NCI-H748 treated with DMSO at 0.1 percent for 48 hours (cell line): Measurements from ENCODE around the gene EPDR1.

ENCODE experiments used
- DNase-seq: peaks from one replicate; lab custom pipeline; 2025; lab: John Stamatoyannopoulos, UW

EPDR1 gene

DNA sequence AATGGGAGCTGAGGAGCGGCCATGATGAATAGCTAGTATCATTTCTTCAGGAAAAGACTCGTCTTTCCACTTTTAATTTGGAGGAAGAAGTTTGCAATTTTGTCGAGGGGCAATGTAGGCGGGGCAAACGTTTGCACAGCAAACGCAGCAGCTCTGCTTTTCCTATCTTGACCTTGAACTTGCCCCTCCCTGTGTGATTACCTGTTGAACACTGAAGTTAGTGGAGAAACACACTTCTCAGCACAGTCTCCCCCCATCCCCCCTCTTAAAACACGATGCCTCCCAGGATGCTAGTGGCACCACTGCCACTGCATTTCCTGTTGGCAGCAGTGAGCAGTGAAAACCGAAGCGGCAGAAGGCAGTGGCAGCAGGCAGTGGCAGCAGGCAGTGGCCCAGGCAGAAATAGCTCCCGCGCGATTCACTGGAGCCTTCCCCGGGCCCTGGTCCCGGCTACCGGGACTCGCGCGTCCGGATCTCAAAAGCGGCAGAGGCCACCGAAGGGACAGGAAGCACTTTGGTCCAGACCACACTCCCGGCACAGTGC lies at the start of gene EPDR1:
Gene EPDR1, plus strand, starts transcription at position 336 of the 544 bp plus-strand sequence. CDS start 300 bp downstream, outside the sequence.
- DNase-seq, result peak; percentile 7

DNA sequence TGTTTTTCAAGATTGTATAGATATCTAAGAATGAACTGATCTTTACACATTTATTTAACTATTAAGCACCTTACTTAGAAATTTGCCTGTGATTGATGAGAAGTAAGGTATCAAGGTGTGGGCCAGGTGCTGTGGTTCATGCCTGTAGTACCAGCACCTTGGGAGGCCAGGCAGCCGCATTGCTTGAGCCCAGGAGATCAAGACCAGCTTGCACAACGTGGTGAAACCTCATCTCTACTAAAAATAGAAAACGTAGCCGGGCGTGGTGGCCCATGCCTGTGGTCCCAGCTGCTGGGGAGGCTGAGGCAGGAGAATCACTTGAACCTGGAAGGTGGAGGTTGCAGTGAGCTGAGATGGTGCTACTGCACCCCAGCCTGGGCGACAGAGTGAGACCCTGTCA lies 38.4 kb upstream of the EPDR1 start:
- DNase-seq, result no peak

DNA sequence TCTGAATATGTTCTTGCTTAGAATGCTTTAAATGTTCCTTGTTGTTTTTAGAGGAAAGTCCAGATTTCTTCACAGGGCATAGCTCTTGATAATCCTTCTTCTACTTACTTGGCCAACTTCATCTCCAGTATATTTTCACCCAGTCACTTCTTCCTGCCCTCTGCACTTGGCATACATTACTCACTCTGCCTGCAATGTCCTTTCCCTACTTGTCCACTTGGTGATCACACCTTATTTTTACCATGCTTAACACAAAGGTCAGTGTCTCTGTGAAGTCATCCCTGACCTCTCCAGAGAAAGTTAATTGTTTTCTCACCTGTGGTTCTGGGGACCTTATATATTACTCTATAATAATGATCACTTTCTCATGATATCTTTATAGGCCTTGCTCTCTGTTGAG lies 27.1 kb upstream of the EPDR1 start:
- no peak for DNase-seq

DNA sequence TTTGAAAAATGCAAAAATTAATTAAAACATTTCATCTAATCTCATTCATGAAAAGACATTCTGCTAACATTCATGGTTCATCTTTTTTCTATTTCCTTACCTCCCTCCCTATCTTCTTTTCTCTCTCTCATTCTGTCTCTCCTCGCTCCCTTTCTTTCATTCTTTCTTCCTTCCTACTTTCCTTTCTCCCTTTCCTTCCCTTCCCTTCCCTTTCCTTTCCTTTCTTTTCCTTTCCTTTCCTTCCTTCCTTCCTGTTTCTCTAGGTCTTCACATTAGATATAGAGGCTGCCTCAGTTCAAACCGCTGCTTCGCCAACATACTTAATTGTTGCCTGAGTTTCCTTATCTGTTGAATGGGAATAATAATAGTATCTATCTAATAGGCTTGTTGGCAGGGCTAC lies 25.8 kb upstream of the EPDR1 start:
- DNase-seq, result no peak

DNA sequence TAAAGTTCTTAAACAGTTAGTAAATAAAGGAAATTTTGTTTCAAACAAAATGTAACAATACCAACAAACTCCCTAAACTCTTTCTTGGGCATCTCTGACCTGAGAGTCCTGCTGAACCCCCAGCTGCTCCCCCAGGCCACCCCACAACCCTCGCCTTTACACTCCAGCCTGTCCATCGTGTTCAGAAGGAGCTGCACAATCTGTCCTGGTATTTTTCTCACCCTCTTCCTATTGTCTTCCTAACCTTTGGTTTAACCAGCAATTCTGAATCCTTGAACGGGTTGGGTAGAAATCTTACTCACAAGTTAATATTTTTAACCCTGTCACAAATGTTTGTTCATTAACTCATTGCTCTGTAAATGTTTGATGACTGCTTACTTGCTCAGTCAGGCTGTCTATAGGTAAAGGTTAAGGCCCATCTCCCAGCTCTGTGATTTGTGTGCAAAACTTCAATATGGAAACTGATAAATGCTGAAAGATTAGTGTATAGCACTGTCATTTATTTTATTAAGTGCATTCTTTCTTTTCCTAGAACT lies 20.7 kb upstream of the EPDR1 start:
- no peak for DNase-seq

DNA sequence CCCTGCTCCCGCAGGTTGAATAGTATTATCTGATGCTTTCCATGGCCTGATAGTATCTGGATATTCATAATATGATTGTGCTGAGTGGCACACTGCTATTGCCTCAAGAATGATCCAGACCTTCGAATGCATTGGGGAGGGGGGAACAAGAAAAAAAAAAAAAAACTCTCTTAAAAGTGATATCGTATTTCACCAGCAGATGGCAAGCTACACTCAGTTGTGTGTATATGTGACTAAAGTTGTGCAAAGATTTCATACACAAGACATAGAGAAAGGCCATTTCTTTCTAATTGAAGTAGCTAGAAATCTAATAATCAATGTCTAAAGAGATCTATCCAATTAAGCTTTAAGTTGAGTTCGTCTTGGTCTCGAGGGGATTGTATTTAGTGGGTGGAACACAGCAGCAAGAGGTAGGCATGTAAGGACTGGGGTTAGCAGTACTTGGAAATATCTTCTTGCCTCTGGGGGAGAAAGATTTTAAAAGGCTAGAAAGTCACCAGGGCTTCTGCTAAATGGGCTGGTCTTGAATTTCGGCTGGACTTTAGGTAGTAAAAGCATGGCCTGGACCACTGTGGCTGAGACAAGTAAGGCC lies 19.1 kb upstream of the EPDR1 start:
- no peak for DNase-seq

DNA sequence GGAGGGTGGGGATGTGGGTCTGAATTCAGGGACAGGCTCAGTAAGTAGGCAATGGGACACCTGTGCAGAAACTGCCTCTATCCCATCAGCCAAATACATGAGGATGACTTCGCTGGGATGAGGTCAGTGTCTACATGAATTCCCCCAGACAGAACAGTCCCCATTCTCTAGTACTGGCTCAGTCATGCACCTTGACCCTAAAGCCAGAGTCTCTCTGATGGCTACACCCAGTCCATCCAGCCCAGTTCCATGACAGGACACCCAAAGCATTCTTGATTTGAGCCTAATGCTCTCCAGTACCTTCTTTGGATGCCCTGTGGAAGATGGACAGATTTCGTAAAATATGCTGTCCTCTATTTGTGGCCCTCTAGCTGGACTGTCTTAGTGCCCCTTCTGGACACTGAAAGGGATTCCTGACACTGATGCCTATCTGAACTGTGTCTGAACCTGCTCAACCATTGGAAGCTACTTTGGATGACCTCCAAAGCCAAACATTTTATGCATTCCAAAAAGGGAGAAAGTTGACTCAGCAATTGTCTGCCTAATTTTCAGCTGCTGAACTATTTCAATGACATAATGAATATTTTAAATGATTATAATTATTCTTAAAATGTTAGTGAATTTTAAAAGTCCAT lies 18.4 kb upstream of the EPDR1 start:
- no peak for DNase-seq

DNA sequence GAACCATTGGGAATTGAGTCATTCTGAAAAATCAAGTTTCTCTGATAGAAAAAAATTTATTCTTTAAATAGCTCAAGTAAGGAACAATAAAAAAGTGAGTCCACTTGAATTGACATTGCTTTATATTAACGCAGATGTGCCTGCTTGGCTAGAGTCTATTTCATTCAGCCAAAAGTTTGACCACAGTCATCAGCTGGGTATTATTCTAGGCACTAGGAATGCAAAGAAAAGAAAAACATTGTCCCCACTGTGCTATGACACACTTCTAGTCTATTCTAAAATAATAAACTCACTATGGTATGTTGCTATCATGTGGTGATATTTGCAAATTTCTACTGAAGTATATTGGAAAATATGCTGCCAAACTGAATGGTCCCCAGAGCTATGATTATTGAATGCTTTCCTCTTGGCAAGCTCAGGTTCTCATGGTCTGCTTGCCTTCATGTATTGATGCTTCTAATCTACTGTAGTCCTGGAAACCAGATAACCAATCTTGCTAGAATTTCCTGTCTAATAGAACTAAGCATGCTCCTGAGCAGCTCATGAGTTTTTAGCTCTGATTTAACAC lies 12.1 kb upstream of the EPDR1 start:
- no peak for DNase-seq

DNA sequence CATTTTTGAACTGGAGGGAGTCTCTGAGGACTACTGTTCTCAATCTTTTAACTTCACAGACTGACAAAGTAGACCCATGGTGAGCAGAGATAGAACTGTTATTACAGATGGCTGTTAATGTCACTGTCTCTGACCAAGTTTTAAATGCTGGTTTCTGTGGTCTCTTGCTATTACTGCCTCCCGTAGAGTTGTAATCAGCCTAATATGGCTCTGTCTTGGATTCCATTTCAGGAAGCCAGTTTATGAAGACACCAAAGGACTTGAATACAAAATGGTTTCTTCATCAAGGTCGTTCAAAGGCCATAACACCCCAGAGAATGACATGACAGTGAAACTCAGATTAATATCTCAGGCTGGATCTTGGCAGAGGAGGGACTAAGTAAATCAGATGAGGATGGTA lies 7.7 kb upstream of the EPDR1 start:
- no peak for DNase-seq

DNA sequence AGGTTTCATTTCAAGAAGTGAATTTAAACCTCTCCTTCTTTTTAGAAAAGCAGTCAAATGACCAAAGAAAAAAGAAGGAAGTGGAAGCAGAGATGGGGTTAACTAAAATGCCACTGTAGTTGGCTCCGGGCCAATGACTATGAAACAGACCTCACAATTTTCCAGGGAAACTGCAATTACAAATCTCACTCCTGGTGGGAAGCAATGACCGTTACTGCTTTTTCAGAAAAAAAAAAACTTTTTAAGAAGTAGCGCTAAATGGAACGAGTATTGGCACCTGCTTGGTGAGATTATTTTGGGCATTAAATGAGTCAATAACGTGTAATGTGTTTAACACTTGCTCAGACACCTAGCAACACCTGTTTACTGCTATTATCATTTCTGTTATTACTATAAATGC lies 5.0 kb upstream of the EPDR1 start:
- no peak for DNase-seq

DNA sequence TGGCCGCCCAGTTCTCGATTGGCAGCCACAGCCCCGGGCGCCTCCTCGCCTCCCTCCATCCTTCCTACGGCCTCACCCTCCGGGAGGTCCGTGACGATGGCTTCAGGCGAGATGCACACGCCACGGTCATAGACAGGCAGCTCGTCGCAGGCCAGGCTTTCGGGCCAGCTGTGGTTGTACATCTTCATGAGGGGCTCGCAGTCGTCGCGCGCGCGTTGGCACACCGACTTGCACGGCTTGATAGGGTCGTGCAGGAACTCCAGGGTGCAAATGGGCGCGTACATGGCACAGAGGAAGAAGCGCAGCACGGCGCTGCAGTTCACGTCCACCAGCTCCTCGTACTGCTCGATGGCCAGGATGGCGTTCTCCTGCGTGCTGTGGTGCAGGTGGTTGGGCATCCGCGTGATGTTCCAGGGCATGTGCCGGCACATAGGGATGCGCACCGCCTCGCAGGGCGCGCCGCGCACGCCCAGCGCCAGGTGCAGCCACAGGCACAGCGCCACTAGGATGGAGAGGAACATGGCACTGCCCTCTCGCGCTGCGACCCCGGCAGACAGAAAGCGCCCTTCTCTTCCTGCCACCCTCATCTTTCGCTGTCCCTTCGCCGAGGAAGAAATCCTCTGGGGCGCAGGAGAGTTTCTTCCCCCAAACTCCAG lies 4.3 kb upstream of the EPDR1 start:
- DNase-seq, result no peak

DNA sequence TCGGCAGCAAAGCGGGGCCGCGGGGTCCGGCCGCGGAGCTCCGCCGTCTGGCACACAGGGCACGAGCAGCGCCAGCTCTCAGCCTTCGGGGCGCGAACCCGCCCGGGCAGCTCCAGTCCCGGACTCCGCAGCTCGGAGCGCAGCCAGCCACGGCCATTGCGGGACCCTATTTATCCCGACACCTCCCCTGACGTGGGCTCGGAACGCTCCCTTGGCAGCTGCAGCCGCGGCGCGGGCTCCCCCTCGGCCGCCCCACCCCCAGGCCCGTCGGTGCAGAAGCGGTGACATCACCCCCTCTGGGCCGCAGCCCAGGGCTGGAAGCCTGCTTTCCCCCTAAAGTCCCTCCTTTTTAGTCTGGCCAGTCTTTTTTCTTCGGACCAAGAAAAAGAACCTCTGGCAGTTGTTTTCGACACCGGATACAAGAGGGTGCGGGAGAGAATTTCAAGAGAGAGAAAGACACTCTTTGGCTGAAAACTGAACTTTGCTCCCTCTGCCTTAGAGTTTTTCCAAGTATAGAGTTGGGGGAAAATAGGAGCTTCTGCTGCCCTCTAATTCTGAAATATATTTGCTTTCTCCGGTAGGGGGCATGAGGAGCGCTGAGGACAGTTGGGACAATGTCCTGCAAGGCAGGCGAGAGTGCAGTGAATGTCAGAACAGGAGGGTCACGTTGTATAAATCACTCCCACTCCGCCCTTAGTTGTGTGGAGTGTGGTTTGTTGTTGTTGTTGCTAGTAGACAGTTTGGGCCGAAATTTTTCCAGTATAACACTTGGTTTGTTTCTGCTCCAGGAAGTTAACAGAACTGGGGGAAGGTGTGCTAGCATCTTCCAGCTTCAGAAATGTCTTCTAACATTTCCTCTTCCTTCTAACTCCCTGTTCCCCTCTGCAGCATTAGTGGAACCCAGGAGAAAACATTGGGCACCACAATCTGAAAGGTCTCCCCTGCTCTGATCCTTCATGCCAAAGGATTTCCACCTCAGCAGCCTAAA lies 3.5 kb upstream of the EPDR1 start, which contains the start of gene SFRP4:
Gene SFRP4, minus strand, starts transcription at position 145 of the 988 bp plus-strand sequence. CDS start 280 bp downstream, outside the sequence.
- no peak for DNase-seq

DNA sequence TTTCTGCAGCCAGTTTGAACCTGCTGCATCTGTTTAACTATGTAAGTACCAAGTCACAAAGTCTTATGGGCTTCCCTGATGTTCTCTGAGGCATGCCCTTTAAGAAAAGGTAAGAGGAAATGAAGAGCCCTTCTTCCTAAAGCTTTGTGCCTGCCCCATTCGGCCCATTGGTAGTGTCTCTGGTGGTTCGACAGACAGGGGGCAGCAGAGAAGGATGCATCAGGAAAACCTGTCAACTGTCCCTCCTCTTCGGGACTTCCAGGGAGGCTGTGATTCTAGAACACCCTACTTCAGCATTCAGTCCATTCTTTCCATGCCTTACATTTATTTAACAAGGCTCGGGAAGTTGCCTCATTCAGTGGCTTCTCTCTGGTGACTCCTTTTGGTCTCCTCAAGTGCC lies 1.9 kb upstream of the EPDR1 start:
- no peak for DNase-seq

DNA sequence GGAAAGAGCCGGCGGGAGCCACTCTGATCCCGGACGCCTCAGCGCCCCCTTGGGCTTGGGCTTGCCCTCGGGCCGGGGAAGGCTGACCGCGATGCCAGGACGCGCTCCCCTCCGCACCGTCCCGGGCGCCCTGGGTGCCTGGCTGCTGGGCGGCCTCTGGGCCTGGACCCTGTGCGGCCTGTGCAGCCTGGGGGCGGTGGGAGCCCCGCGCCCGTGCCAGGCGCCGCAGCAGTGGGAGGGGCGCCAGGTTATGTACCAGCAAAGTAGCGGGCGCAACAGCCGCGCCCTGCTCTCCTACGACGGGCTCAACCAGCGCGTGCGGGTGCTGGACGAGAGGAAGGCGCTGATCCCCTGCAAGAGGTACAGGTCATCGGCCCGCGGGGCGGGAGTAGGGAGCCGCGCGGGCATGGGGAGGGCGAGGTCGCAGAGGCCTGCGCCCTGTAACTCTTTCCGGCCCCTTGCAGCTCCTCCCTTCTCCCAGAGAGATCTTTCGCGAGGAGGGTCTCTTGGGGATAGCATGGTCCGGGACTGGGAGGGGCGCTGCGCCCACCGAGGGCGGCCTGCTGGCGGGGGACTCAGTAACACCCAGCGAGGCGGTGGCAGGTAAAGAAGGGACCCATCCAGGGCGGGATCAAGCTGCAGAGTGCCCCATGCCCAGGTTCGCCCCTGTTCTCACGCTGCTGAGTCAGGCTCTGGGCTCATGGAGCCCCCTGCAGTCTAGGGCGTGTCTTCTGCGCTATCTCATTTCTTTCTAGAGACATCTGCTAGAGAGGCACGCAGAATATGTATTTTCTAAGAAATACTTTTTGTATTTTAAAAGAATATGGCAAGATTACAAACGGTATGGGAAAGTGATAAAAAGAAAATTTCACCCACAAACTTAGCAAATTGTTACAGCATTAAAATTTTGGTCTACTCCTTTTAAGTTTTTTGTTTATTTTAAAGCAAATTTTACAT lies 687 bp downstream of the EPDR1 start:
- DNase-seq, result no peak

DNA sequence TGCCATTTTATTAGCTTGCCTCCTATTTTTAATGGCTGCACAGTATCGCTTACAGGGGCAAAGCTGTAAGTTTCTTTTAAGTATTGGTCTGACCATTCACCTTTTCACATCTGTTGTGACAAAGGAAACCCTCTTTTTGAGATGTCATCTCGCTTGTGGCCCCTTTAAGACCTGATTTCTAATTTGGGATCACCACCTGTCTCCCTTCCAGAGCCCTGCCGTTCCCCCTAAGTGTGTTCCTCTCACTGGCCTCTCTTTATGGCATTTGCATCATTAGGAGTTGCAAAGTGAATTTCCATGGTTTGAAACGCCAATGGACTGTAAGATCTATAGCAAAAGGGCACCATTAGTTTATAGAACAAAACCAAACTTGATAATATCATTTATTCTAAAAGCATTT lies 1.4 kb downstream of the EPDR1 start:
- no peak for DNase-seq

DNA sequence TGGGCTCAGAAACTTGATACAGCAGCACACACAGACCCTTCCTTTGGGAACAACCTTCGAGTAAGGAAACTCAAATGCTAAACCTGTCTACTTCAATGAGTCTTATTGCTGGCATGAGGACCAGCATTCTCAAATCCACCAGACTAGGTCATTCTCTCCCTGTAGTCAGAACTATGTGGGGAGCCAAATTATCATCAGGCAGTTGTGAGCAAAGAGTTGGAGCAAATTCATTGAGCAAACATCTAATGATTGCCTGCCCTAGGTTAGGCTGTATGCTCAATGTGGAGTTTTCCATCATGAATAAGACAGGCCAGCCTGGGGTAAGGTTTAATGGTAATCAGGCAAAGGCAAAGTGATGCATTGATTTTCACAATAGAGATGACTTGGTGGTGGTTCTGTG lies 3.6 kb downstream of the EPDR1 start:
- DNase-seq, result no peak

DNA sequence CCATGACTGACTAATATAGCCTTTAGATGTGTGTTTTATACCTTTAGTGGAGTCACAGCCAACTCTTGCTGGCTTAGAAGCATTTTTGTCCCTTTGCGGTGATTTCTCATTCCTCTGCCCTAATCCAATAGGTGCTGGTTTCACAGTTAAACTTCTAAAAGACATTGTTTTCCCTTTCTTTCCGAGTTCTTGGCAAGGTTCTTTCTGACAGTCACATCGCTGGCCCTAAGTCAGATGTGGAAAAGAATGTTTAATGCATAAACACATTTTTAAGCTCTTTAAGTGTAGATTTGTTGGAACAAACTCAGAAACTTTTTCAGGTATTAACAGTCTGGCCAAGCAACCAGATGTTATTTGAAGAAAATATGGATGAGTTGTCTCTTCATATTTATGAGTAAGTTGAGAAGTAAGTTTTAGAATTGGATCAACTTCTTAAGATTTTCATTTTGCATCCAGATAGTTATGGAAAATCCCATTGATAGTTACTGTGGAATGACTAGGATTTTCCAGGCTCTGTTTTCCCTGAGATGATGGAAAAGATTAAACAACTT lies 4.1 kb downstream of the EPDR1 start:
- no peak for DNase-seq

DNA sequence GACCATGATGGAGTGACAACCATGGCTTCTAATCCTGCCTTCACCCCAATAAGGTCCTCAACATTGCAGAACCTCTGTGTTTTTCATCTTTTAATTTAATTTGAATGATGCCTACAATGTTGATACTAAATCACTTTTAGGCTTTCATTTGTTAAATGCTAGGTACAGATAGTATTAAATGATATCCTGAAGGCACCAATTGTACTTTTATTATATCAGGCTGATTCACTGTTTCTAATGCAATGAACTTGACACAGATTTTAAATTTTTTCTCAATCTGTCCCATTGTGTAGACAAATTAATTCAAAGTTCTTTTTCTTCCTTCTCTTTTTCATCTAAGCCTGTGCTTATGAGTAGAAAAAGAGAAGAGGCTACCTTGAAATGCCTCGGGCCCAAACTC lies 5.2 kb downstream of the EPDR1 start:
- no peak for DNase-seq

DNA sequence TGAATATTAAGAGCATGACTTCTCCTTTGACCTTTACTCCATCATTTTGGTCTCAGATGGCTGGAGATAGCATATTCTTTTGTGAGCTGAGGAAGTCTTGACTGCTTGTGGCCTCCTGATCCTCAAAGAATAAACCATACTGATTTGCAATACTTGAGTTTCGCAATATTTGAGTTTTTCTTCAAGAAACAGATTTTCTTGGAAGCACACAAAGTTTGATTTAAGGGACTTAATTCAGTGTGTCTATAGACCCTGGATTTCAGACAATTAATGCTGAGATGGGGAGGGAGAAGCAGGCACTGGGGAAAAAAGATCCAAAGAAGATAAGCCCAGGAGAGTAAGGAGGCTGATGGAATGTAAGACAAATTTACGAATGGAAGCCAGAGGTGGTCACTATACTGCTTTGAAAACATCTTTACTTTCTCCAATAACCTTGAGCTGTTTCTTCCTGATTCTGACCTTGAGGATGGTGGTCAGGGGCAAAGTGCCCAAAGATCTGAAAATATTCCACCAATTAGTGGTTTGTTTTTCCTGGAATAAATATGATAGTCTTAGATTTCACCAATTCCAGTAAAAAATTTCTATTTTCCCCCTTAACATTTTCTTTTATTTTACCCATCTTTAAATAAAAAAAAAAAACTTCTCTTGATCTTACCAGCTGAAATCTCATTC lies 7.5 kb downstream of the EPDR1 start:
- DNase-seq, result no peak
